HL-60 (cell line): ENCODE measurements around the gene NPM1.

Experiments used
- DNase-seq, 2 experiments: peaks; one replicate each; pipeline ENCODE4 v3.0.0-alpha.2; 2010 to 2020; ENCODE audit warnings: low read depth in 1 of 2, low spot score in 1 of 2
- H3K27ac ChIP-seq: fragments of 250-450 bp; sonication (Bioruptor Pico); replicated peaks from 2 replicates; pipeline ENCODE4 v1.5.1; 2020; ENCODE audit warnings: mild to moderate bottlenecking, moderate library complexity
- H3K27me3 ChIP-seq: fragments of 250-450 bp; sonication (Bioruptor Pico); 2 replicates; pipeline ENCODE4 v1.5.1; 2021; ENCODE audit warnings: mild to moderate bottlenecking, moderate library complexity; ENCODE audit not compliant: insufficient read depth, poor library complexity, severe bottlenecking
- H3K4me3 ChIP-seq: replicated peaks from 2 replicates; pipeline ENCODE4 v1.5.1; 2011; ENCODE audit warnings: mild to moderate bottlenecking, control low read depth, low read length; ENCODE audit not compliant: insufficient read depth
- GABPA ChIP-seq: IDR thresholded peaks from 2 replicates; pipeline ENCODE4 v1.6.1; 2012; ENCODE audit warnings: low read depth
- POLR2AphosphoS5 ChIP-seq: IDR thresholded peaks from 2 replicates; pipeline ENCODE4 v1.6.1; 2012; ENCODE audit warnings: low read depth
- SPI1 ChIP-seq: IDR thresholded peaks from 2 replicates; pipeline ENCODE4 v1.6.1; 2012; ENCODE audit warnings: low read depth, mild to moderate bottlenecking, borderline replicate concordance
- TF ChIP-seq, protein P1 (sequence below): IDR thresholded peaks from 2 replicates; pipeline ENCODE4 v1.6.1; 2012; ENCODE audit warnings: low read depth; ENCODE audit not compliant: insufficient replicate concordance
- TF ChIP-seq, protein P2 (sequence below): IDR thresholded peaks from one replicate; pipeline ENCODE4 v1.5.1; 2011; ENCODE audit warnings: low read length, control low read depth, inconsistent platforms; ENCODE audit not compliant: insufficient read depth

NPM1 gene

GRCh38 chr5:171445644-171446516 is 58.2 kb downstream of the NPM1 start:
- no peak for DNase-seq

DNA sequence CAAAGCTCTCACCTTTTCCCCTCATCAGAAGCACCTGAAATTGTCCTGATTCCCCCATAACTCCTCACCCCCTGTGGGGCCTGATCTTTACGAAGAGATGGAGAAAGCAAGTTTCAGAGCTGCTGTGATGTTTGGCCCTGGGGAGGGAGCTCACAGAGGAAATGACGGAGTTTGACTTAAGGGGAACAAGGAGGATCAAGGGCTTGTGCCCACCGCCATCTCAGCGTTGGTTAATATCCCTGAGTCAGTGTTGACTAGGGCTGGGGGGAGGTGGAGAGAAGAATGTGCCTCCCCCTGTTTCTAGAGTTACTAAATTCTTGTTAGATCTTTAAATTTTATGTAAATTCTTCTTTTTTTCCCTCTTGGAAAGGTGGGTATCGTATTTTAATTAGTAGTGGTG is 59.6 kb downstream of the NPM1 start:
- Histone ChIP-seq H3K4me3 (no peak overlapping the region), H3K27ac (no peak overlapping the region), H3K27me3 (peaks cover 15% of the 10 kb centered on the region)
- TF ChIP-seq GABPA, result no peak
- TF ChIP-seq, protein P1, sequence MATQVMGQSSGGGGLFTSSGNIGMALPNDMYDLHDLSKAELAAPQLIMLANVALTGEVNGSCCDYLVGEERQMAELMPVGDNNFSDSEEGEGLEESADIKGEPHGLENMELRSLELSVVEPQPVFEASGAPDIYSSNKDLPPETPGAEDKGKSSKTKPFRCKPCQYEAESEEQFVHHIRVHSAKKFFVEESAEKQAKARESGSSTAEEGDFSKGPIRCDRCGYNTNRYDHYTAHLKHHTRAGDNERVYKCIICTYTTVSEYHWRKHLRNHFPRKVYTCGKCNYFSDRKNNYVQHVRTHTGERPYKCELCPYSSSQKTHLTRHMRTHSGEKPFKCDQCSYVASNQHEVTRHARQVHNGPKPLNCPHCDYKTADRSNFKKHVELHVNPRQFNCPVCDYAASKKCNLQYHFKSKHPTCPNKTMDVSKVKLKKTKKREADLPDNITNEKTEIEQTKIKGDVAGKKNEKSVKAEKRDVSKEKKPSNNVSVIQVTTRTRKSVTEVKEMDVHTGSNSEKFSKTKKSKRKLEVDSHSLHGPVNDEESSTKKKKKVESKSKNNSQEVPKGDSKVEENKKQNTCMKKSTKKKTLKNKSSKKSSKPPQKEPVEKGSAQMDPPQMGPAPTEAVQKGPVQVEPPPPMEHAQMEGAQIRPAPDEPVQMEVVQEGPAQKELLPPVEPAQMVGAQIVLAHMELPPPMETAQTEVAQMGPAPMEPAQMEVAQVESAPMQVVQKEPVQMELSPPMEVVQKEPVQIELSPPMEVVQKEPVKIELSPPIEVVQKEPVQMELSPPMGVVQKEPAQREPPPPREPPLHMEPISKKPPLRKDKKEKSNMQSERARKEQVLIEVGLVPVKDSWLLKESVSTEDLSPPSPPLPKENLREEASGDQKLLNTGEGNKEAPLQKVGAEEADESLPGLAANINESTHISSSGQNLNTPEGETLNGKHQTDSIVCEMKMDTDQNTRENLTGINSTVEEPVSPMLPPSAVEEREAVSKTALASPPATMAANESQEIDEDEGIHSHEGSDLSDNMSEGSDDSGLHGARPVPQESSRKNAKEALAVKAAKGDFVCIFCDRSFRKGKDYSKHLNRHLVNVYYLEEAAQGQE, result no peak
- TF ChIP-seq POLR2AphosphoS5, result no peak
- TF ChIP-seq, protein P2, sequence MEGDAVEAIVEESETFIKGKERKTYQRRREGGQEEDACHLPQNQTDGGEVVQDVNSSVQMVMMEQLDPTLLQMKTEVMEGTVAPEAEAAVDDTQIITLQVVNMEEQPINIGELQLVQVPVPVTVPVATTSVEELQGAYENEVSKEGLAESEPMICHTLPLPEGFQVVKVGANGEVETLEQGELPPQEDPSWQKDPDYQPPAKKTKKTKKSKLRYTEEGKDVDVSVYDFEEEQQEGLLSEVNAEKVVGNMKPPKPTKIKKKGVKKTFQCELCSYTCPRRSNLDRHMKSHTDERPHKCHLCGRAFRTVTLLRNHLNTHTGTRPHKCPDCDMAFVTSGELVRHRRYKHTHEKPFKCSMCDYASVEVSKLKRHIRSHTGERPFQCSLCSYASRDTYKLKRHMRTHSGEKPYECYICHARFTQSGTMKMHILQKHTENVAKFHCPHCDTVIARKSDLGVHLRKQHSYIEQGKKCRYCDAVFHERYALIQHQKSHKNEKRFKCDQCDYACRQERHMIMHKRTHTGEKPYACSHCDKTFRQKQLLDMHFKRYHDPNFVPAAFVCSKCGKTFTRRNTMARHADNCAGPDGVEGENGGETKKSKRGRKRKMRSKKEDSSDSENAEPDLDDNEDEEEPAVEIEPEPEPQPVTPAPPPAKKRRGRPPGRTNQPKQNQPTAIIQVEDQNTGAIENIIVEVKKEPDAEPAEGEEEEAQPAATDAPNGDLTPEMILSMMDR, result no peak
- TF ChIP-seq SPI1, result no peak
- DNase-seq, result no peak

More at GRCh38 chr5:171445644-171446516, 58.2 kb downstream of the NPM1 start:
- no peak for TF ChIP-seq GABPA
- TF ChIP-seq, protein P2, result no peak
- TF ChIP-seq SPI1, result no peak
- TF ChIP-seq POLR2AphosphoS5, result no peak
- TF ChIP-seq, protein P1, result no peak
- Histone ChIP-seq H3K27ac (no peak overlapping the region), H3K4me3 (no peak overlapping the region), H3K27me3 (peaks cover 10% of the 10 kb centered on the region)

GRCh38 chr5:171449426-171449825 is 61.8 kb downstream of the NPM1 start:
- peaks cover 15% of the 10 kb centered on the region for H3K27me3 ChIP-seq
- TF ChIP-seq SPI1 (no peak), GABPA (no peak), POLR2AphosphoS5 (no peak)
- TF ChIP-seq, protein P1, result no peak
- TF ChIP-seq, protein P2, result no peak
- no peak overlapping the region for H3K4me3 ChIP-seq
- no peak overlapping the region for H3K27ac ChIP-seq
- DNase-seq, result no peak
